Neural cell (in vitro differentiated cells): Measurements from ENCODE around the gene TIGD3. TPM values are rescaled to one million over a fixed set of nuclear protein-coding genes. Genes with fewer than 3 reads are reported as not detected.

ENCODE experiments used
- H2AFZ ChIP-seq: fragments of 200-600, 300-800 bp; sonication (generic), shearing (Covaris generic); 2 replicates; pipeline ENCODE4 v1.6.0; 2014; ENCODE audit warnings: low read depth, mild to moderate bottlenecking, antibody characterized with exemption, low read length, moderate library complexity
- H3F3A ChIP-seq: fragments of 200-600 bp; shearing (Covaris generic); 2 replicates; pipeline ENCODE4 v1.6.1; 2016; ENCODE audit warnings: mild to moderate bottlenecking, moderate library complexity, mixed read lengths, antibody characterized with exemption, low read length; ENCODE audit not compliant: insufficient read depth, poor library complexity, severe bottlenecking
- H3K27ac ChIP-seq: fragments of 200-600, 300-800 bp; sonication (generic), shearing (Covaris generic); 2 replicates; pipeline ENCODE4 v1.5.1; 2014; ENCODE audit warnings: mild to moderate bottlenecking, low read length, moderate library complexity
- H3K27me3 ChIP-seq: fragments of 300-800, 200-600 bp; sonication (generic), shearing (Covaris generic); 2 replicates; pipeline ENCODE4 v1.6.0; 2014; ENCODE audit warnings: mild to moderate bottlenecking, low read depth, low read length, moderate library complexity; ENCODE audit not compliant: insufficient read depth
- H3K36me3 ChIP-seq: fragments of 300-800, 200-600 bp; sonication (generic), shearing (Covaris generic); 2 replicates; pipeline ENCODE4 v1.5.1; 2014; ENCODE audit warnings: mild to moderate bottlenecking, antibody characterized with exemption, low read length, moderate library complexity; ENCODE audit not compliant: insufficient read depth
- H3K4me2 ChIP-seq: fragments of 300-800, 200-600 bp; sonication (generic), shearing (Covaris generic); 2 replicates; pipeline ENCODE4 v1.6.0; 2014; ENCODE audit warnings: mild to moderate bottlenecking, low read length
- H3K4me3 ChIP-seq: fragments of 300-800, 200-600 bp; sonication (generic), shearing (Covaris generic); 2 replicates; pipeline ENCODE4 v1.5.1; 2014; ENCODE audit warnings: mild to moderate bottlenecking, low read length, moderate library complexity
- H3K79me2 ChIP-seq: fragments of 200-600 bp; shearing (Covaris generic); replicated peaks from 2 replicates; pipeline ENCODE4 v1.6.0; 2014; ENCODE audit warnings: mild to moderate bottlenecking, low read length, moderate library complexity; ENCODE audit not compliant: insufficient read depth
- H3K9ac ChIP-seq: fragments of 300-800, 200-600 bp; sonication (generic), shearing (Covaris generic); 2 replicates; pipeline ENCODE4 v1.6.1; 2016; ENCODE audit warnings: mild to moderate bottlenecking, low read length, mixed read lengths
- H3K9me2 ChIP-seq: fragments of 200-600 bp; shearing (Covaris generic); 2 replicates; pipeline ENCODE4 v1.6.1; 2016; ENCODE audit warnings: mild to moderate bottlenecking, low read length, mixed read lengths; ENCODE audit not compliant: insufficient read depth
- H3K9me3 ChIP-seq: fragments of 200-600, 300-800 bp; sonication (generic), shearing (Covaris generic); 2 replicates; pipeline ENCODE4 v1.6.1; 2016; ENCODE audit warnings: mild to moderate bottlenecking, mixed run types, low read length, moderate library complexity, mixed read lengths
- H4K20me1 ChIP-seq: fragments of 200-600 bp; shearing (Covaris generic); 2 replicates; pipeline ENCODE4 v1.6.1; 2016; ENCODE audit warnings: mild to moderate bottlenecking, mixed run types; ENCODE audit not compliant: insufficient read depth
- EP300 ChIP-seq: fragments of 450-650 bp; conservative IDR thresholded peaks from 2 replicates; pipeline ENCODE4 v1.6.1; 2014; ENCODE audit warnings: antibody characterized with exemption, mild to moderate bottlenecking, moderate library complexity; ENCODE audit not compliant: poor library complexity, severe bottlenecking
- EZH2 ChIP-seq: fragments of 200-600, 300-800 bp; shearing (Covaris generic), sonication (generic); IDR thresholded peaks from 2 replicates; pipeline ENCODE4 v1.6.1; 2014; ENCODE audit warnings: antibody characterized with exemption, low read length, borderline replicate concordance, mild to moderate bottlenecking; ENCODE audit not compliant: insufficient read depth, poor library complexity, severe bottlenecking
- MXI1 ChIP-seq: fragments of 450-650 bp; conservative IDR thresholded peaks from 2 replicates; pipeline ENCODE4 v1.6.1; 2014; ENCODE audit warnings: antibody characterized with exemption, mild to moderate bottlenecking; ENCODE audit not compliant: poor library complexity, severe bottlenecking
- POLR2AphosphoS5 ChIP-seq: IDR thresholded peaks from 2 replicates; pipeline ENCODE4 v1.6.1; 2012
- RAD21 ChIP-seq: fragments of 450-650 bp; conservative IDR thresholded peaks from 2 replicates; pipeline ENCODE4 v1.6.1; 2014; ENCODE audit warnings: antibody characterized with exemption, mild to moderate bottlenecking, moderate library complexity
- SMC3 ChIP-seq: fragments of 450-650 bp; conservative IDR thresholded peaks from 2 replicates; pipeline ENCODE4 v1.6.1; 2014; ENCODE audit warnings: antibody characterized with exemption, mild to moderate bottlenecking, moderate library complexity; ENCODE audit not compliant: poor library complexity
- TAF1 ChIP-seq: IDR thresholded peaks from 2 replicates; pipeline ENCODE4 v1.6.1; 2012; ENCODE audit warnings: low read depth
- polyA plus RNA-seq: library from polyadenylated mRNA; depleted of rRNA; stranded (reverse); fragments of >200 nt; gene quantifications from 2 replicates; pipeline ENCODE4 v1.2.3, GENCODE V29; 2014
- TF ChIP-seq, protein P1 (sequence below): IDR thresholded peaks from 2 replicates; pipeline ENCODE4 v1.6.1; 2012; ENCODE audit warnings: borderline replicate concordance
- TF ChIP-seq, protein P2 (sequence below): fragments of 450-650 bp; IDR thresholded peaks from 2 replicates; pipeline ENCODE4 v1.5.1; 2014; ENCODE audit warnings: antibody characterized with exemption, mild to moderate bottlenecking, moderate library complexity; ENCODE audit not compliant: poor library complexity, severe bottlenecking

The TIGD3 gene
- polyA plus RNA-seq, 1 donor from 2014 or later = 16.1 TPM

DNA sequence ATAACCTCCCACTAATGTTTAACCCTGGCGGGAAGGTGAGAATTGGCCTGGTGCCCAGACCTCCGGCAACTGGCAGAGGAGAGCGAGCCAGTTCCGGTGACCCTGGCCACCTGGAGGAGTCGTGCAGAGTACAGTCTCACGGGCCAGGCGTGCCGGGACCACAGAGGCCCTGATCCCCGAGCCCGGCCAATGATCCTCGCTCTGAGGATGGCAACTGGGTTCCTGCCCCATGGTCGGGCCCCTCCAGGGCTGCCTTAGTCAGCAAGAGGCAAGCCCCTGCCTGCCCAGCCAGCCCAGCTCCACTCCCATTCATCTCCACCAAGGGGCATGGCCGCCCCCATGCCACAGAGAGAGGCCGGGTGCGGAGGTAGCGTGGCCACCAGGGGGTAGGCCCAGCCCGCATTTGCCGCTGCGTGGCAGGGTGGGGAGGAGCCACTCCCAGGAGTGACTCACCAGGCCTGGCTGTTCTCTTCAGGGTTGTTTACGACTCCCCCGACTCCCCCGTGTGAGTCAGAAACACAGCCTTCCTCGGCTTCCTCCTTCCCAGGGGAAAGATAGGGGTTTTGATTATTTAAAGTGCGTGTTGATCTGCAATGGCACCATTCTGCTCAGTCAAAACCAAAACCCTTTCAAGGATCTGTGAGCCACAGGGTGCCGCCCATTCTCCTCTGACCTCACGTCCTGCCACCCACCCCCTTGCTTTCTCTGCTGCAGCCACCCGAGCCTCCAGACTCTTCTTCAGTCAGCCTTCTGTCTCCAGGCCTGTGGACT is 27.7 kb downstream of the TIGD3 start, which contains the start of gene SLC25A45:
SLC25A45 (minus strand) TSS at position 614 of the 771 bp plus-strand sequence. CDS start 695 bp downstream, outside the sequence.
- H3K9me2 ChIP-seq = no peaks in the 10 kb centered on the region
- H3K9me3 ChIP-seq = no peaks in the 10 kb centered on the region
- no peak within 1 kb of the TSS for H3K4me2 ChIP-seq
- no peaks in the 10 kb centered on the region for H3K27me3 ChIP-seq
- H4K20me1 ChIP-seq = no peaks in the 10 kb centered on the region
- H2AFZ ChIP-seq = no peak within 1 kb of the TSS
- H3F3A ChIP-seq = no peaks in the 10 kb centered on the region
- TF ChIP-seq TAF1 = no peak
- no peak for TF ChIP-seq SMC3
- no peak for TF ChIP-seq POLR2AphosphoS5
- no peak for TF ChIP-seq EZH2
- TF ChIP-seq, protein P1, sequence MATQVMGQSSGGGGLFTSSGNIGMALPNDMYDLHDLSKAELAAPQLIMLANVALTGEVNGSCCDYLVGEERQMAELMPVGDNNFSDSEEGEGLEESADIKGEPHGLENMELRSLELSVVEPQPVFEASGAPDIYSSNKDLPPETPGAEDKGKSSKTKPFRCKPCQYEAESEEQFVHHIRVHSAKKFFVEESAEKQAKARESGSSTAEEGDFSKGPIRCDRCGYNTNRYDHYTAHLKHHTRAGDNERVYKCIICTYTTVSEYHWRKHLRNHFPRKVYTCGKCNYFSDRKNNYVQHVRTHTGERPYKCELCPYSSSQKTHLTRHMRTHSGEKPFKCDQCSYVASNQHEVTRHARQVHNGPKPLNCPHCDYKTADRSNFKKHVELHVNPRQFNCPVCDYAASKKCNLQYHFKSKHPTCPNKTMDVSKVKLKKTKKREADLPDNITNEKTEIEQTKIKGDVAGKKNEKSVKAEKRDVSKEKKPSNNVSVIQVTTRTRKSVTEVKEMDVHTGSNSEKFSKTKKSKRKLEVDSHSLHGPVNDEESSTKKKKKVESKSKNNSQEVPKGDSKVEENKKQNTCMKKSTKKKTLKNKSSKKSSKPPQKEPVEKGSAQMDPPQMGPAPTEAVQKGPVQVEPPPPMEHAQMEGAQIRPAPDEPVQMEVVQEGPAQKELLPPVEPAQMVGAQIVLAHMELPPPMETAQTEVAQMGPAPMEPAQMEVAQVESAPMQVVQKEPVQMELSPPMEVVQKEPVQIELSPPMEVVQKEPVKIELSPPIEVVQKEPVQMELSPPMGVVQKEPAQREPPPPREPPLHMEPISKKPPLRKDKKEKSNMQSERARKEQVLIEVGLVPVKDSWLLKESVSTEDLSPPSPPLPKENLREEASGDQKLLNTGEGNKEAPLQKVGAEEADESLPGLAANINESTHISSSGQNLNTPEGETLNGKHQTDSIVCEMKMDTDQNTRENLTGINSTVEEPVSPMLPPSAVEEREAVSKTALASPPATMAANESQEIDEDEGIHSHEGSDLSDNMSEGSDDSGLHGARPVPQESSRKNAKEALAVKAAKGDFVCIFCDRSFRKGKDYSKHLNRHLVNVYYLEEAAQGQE = no peak
- TF ChIP-seq, protein P2, sequence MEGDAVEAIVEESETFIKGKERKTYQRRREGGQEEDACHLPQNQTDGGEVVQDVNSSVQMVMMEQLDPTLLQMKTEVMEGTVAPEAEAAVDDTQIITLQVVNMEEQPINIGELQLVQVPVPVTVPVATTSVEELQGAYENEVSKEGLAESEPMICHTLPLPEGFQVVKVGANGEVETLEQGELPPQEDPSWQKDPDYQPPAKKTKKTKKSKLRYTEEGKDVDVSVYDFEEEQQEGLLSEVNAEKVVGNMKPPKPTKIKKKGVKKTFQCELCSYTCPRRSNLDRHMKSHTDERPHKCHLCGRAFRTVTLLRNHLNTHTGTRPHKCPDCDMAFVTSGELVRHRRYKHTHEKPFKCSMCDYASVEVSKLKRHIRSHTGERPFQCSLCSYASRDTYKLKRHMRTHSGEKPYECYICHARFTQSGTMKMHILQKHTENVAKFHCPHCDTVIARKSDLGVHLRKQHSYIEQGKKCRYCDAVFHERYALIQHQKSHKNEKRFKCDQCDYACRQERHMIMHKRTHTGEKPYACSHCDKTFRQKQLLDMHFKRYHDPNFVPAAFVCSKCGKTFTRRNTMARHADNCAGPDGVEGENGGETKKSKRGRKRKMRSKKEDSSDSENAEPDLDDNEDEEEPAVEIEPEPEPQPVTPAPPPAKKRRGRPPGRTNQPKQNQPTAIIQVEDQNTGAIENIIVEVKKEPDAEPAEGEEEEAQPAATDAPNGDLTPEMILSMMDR = no peak
- TF ChIP-seq MXI1 = no peak
- TF ChIP-seq EP300 = no peak
- TF ChIP-seq RAD21 = no peak
- H3K9ac ChIP-seq = no peak within 1 kb of the TSS
- H3K27ac ChIP-seq = no peak within 1 kb of the TSS
- H3K79me2 ChIP-seq = peaks cover 6% of the 10 kb centered on the region
- H3K4me3 ChIP-seq = no peak within 1 kb of the TSS
- H3K36me3 ChIP-seq = no peaks in the 10 kb centered on the region

DNA sequence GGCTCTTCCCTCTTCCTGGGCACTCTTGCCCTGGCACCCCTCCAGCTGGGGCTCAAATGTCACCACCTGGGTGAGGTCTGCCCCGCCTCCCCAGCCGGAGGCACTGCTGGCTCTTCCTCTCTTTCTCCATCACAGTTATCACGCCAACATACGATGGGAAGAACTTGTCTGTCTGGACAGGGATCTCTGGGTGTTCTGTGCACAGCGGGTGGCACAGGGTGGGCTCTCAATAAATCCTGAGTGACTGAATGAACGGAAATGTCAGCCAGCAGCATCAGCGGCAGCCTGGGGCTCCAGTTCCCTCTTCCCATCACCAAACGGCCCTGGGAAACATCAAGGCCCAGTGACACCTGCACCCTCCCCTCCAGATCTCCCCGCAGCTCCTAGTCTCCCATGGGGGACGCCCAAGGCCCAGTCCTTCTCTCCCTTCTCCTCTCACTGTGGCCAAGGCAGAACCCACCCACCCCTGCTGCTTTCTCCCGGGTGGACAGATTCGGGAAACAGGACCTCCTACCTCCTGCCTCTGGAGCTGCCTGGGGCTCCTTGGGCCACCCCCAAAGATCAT is 28.3 kb downstream of the TIGD3 start:
- H4K20me1 ChIP-seq = no peaks in the 10 kb centered on the region
- no peaks in the 10 kb centered on the region for H3K9me3 ChIP-seq
- H3K4me2 ChIP-seq = no peak overlapping the region
- H3K36me3 ChIP-seq = no peaks in the 10 kb centered on the region
- H3F3A ChIP-seq = no peaks in the 10 kb centered on the region
- H2AFZ ChIP-seq = no peak overlapping the region
- H3K79me2 ChIP-seq = peaks cover 8% of the 10 kb centered on the region
- H3K27ac ChIP-seq = no peak overlapping the region
- H3K9ac ChIP-seq = no peak overlapping the region
- TF ChIP-seq POLR2AphosphoS5 (no peak), SMC3 (no peak), MXI1 (no peak), EZH2 (no peak), TAF1 (no peak)
- TF ChIP-seq, protein P1 = no peak
- TF ChIP-seq, protein P2 = no peak
- no peaks in the 10 kb centered on the region for H3K27me3 ChIP-seq
- H3K4me3 ChIP-seq = no peak overlapping the region
- H3K9me2 ChIP-seq = no peaks in the 10 kb centered on the region
